GM19395 (cell line): ENCODE results near the gene NTS.

Source experiments
- ATAC-seq: cut with Tn5 transposase; IDR thresholded peaks from one replicate; pipeline ENCODE4 v1.9.1; 2021; ENCODE audit warnings: mild to moderate bottlenecking, moderate library complexity; ENCODE audit not compliant: unreplicated experiment

Gene NTS, protein sequence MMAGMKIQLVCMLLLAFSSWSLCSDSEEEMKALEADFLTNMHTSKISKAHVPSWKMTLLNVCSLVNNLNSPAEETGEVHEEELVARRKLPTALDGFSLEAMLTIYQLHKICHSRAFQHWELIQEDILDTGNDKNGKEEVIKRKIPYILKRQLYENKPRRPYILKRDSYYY

DNA sequence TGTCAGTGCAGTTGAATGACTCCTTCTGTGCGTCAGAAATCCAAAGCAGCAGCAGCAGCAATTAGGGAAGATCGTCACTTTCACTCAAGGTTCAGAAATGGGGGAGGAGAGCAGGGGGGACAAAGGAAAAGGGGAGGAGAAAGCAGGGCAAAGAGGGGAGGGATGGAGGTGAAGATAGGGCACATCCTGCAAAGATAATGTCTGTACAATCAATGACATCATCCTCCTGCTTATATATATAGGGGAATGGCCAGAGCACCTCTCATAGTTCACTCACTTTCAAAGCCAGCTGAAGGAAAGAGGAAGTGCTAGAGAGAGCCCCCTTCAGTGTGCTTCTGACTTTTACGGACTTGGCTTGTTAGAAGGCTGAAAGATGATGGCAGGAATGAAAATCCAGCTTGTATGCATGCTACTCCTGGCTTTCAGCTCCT, at the start of gene NTS:
Gene NTS (plus strand): TSS at position 265 of the 431 bp plus-strand sequence. CDS start 109 bp downstream, at position 374.
- ATAC-seq, result peak; percentile 90

DNA sequence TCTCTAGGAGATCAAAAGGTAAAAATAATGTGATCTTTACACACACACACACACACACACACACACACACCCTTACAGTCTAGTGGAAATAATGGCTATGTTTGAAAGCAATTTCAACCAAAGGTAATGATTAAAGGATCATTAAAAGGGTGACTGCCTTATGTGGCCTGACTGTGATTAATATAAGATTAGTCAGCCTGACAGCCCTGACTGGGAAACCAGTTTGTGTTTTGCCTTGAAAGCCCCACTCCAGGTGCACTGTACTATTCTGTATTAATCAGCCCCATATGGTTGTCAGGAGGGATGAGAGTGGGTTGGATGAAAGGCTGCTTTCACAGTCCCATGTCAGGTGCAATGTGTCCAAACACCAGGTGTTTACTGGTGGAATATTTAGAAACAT, 48.3 kb upstream of the NTS start:
- ATAC-seq, result no peak

DNA sequence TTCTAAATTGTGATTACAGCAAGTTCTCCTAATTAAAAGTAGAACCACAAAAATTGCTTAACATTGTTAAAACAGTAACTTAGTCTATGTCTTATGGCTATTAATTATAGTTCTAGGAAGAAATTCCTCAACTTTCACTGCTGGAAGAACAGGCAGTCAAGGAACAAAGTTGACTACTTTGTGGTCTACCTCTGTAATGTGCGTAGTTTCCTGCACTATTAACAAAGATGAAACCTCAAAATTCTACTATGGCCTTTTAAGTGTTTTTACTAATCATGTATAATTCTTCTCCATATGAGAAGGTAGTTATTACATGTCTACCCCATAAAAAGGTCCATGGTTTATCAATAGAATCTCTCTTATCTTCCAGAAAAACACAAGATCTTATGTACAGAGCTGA, 45.5 kb upstream of the NTS start:
- no peak for ATAC-seq

DNA sequence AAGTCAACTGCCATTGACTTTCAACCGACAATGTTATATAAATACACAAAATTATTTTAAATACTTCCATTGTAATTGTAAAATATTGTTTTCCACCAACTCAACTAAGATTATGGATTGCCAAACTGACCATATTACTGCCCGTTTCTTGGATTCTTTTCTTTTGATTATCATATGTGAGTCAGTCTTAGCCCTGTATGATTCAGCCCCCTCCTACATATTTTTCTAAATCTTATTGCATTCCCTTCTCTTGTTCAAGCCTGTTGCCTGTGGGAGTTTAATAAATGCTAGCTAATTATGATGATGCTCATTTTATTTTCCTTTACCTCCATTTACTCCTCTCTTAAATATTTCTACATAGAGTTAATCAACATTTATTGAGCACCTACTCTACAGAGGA, 44.7 kb upstream of the NTS start:
- no peak for ATAC-seq

- no peak for ATAC-seq
Observed at GRCh38 chr12:85831327-85831990, 42.6 kb upstream of the NTS start.

- ATAC-seq, result no peak
Observed at GRCh38 chr12:85833579-85833978, 40.5 kb upstream of the NTS start.

DNA sequence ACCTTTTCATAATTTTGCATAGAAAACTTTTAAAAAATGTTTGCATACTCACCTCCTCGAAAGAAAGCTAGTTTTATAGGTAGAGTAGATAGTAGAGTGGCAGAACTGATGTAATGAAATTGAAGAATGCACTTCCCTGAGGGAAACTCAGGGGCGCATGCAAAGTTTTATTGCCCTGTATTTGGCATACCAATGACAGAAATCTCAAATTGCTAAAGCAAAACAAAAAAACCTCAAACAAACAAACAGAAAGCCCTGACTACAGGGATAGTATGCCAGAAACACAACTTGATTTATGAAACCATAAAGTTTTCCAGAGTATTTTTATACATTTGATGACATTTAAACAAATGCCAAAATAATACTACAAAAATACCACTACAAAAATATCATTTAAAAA, 39.7 kb upstream of the NTS start:
- no peak for ATAC-seq

- no peak for ATAC-seq
Observed at GRCh38 chr12:85835426-85836196, 38.5 kb upstream of the NTS start.

- ATAC-seq, result no peak
Observed at GRCh38 chr12:85836197-85837090, 37.7 kb upstream of the NTS start, which contains the start of gene RASSF9. Gene RASSF9, minus strand, starts transcription at chr12:85836409. Its CDS starts 208 bp downstream, at chr12:85836201.

GRCh38 chr12:85843606-85844310, 30.3 kb upstream of the NTS start:
- no peak for ATAC-seq

GRCh38 chr12:85849344-85849743, 24.8 kb upstream of the NTS start:
- no peak for ATAC-seq

GRCh38 chr12:85855305-85855704, 18.8 kb upstream of the NTS start:
- ATAC-seq, result no peak

DNA sequence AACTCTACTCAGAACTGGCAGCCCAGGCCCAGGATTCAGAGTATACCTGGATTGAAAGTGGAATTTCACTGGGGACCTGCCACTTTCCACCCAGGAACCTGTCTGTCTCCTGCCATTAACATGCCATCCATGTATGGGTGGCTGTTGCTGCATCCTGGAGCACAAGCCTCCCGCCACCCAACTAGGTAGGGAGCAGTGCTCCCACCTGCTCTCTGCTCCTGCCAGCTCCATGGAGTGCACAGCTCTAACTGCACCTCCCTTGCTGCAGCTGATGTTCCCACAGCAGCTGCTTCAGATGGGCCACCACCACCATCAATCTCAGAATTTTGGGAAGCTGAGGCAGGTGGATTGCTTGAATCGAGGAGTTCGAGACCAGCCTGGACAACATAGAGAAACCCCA, 17.1 kb upstream of the NTS start:
- ATAC-seq, result no peak

- ATAC-seq, result no peak
Observed at GRCh38 chr12:85865890-85866289, 8.2 kb upstream of the NTS start.

DNA sequence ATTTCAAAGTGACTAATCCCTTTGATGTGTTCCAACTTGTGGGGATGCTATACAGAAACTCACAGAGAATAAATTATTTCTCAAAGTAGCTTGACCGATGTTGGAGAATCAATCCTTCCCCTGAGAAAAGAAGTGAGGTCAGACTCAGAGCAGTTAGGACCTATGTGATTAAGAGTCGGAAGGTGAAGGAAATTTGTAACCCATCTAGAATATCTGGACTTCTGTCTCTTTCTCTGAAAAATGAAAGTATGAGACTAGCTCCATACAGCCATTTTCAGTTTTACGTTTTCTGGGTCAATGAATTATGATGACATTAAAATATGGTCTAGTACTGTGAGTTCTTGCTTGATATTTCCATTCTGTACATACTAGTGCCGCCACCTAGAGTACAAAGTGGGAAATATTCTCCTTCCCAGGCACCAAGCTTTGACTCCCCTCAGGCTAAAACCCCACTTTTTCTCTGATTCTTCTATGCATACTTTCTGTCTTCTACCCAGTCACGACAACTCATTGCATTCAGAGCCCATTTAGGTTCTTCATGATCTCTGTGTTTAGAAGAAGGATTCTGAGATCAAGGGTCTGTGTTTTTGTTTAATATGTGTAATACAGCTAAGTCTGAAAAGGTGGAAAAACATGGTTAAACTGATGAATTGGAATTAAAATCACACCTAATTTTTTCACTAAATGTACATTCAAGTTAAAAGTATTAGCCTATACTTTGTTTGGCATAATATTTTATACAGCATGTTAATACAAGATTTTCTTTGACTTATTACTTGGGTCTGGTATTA, 6.9 kb upstream of the NTS start:
- ATAC-seq, result peak; percentile 98

- ATAC-seq, result peak; percentile 80
Observed at GRCh38 chr12:85872497-85873091, 1.5 kb upstream of the NTS start.

DNA sequence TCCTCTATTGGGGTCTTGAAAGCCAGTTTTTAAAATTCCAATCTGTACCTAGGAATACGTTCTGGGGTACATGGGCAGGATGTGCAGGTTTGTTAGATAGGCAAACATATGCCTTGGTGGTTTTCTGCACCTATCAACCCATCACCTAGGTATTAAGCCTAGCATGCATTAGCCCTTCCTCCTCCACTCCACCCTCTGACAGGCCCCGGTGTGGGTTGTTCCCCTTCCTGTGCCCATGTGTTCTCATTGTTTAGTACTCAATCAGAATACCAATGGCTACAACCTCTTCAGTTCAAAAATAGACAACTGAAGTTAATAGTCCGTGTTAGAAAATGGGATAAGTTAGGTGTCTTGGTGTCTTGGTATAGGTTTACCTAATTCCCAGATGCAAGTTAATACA, 3.4 kb downstream of the NTS start:
- ATAC-seq, result no peak

DNA sequence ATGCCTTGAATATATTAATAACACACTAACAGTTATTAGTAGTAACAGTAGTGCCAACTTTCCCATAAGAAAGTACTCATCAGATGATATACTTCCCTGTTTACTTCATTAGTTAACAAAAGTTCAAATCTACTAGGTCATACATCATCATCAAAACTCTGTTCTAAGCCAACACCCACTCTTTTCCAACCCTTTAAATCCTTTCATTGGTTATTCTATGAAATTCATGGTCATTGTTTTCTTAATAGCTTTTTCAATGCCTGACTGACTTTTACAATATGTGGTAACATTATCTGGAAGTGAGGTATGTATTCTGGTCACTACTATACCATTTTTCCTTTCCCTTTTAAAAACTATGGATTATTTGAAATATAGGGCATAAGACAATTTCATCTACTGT, 9.7 kb downstream of the NTS start:
- ATAC-seq, result no peak

- ATAC-seq, result no peak
Observed at GRCh38 chr12:85894653-85895052, 20.6 kb downstream of the NTS start.
